HG03139 (cell line): ENCODE results near the gene LITAFD.

Experiments
- ATAC-seq: cut with Tn5 transposase; IDR thresholded peaks from one replicate; pipeline ENCODE4 v1.9.1; 2021; ENCODE audit not compliant: unreplicated experiment

The LITAFD gene

GRCh38 chr16:8890549-8890921 lies 8.4 kb downstream of the LITAFD start:
- no peak for ATAC-seq

- ATAC-seq = peak; percentile 20
Measured at GRCh38 chr16:8892101-8892575, 10.0 kb downstream of the LITAFD start.

- no peak for ATAC-seq
Measured at GRCh38 chr16:8893426-8893825, 11.3 kb downstream of the LITAFD start.

GRCh38 chr16:8893976-8894690 lies 12.0 kb downstream of the LITAFD start:
- ATAC-seq = no peak

GRCh38 chr16:8894736-8895334 lies 12.7 kb downstream of the LITAFD start:
- ATAC-seq = no peak

GRCh38 chr16:8898660-8899318 lies 16.6 kb downstream of the LITAFD start:
- no peak for ATAC-seq

- no peak for ATAC-seq
Measured at GRCh38 chr16:8899709-8900317, 17.7 kb downstream of the LITAFD start.

GRCh38 chr16:8900343-8900742 lies 18.2 kb downstream of the LITAFD start:
- ATAC-seq = no peak

- no peak for ATAC-seq
Measured at GRCh38 chr16:8901320-8901861, 19.2 kb downstream of the LITAFD start.

- no peak for ATAC-seq
Measured at GRCh38 chr16:8903004-8903403, 20.9 kb downstream of the LITAFD start.

GRCh38 chr16:8904018-8904430 lies 21.9 kb downstream of the LITAFD start:
- ATAC-seq = no peak

GRCh38 chr16:8905168-8905762 lies 23.1 kb downstream of the LITAFD start:
- ATAC-seq = no peak

- ATAC-seq = no peak
Measured at GRCh38 chr16:8905795-8906591, 23.8 kb downstream of the LITAFD start.

- no peak for ATAC-seq
Measured at GRCh38 chr16:8907096-8907495, 24.9 kb downstream of the LITAFD start.

- no peak for ATAC-seq
Measured at GRCh38 chr16:8908810-8909468, 26.8 kb downstream of the LITAFD start.

GRCh38 chr16:8910811-8911210 lies 28.7 kb downstream of the LITAFD start:
- no peak for ATAC-seq

GRCh38 chr16:8912793-8913192 lies 30.6 kb downstream of the LITAFD start:
- no peak for ATAC-seq

- ATAC-seq = no peak
Measured at GRCh38 chr16:8914098-8914497, 31.9 kb downstream of the LITAFD start.

GRCh38 chr16:8915722-8916301 lies 33.7 kb downstream of the LITAFD start:
- ATAC-seq = no peak
